ENCODE data around the gene ALDH1A1.

DNA sequence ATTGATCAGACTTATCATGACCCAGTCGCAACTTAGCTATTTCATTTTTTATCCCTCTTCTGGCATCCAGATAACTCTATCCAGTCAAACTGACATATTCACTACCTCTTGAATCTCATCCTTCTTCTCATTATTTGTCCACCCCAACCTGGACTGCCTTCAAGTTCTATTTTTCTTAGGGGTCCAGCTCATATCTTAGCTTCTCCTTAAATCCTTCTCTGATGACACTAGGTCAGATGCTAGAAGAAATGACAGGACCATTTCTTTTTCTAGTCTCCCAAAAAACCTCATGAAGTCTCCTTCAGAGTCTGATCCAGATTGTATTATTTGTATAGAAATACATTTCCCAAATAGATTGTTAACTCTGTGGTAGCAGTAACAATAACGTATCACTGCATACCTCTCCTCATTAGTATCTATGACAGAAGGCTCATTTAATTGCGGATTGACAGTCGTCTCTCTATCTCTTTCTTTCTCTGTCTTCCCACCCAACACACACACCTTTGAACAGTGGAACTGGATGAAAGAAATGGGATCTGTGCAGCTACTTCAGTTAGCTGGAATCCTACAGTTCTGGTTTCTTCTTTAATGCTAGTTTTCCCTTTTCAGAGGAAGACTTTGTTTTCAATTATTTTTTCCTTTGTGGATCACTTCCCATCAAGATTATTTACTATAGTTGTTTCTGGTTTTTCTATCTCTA, 33.5 kb downstream of the ALDH1A1 start:
- TF ChIP-seq ELF4 (CRISPR knock-in tag; IDR thresholded peaks at IDR 0.05; ENCODE audit: low read depth) (no peak), NFATC4 (CRISPR knock-in tag; IDR thresholded peaks at IDR 0.05) (no peak), NFYB (CRISPR knock-in tag; conservative IDR thresholded peaks at IDR 0.05; ENCODE audit: low read depth) (no peak), ESRRA (CRISPR knock-in tag; IDR thresholded peaks at IDR 0.05; ENCODE audit: borderline replicate concordance) (no peak), SP1 (CRISPR knock-in tag; conservative IDR thresholded peaks at IDR 0.05) (no peak), TEAD4 (CRISPR knock-in tag; IDR thresholded peaks at IDR 0.05) (no peak), GTF2I (CRISPR knock-in tag; conservative IDR thresholded peaks at IDR 0.05) (no peak), ZNF232 (CRISPR knock-in tag; IDR thresholded peaks at IDR 0.05) (no peak)
- TF ChIP-seq, protein P1, sequence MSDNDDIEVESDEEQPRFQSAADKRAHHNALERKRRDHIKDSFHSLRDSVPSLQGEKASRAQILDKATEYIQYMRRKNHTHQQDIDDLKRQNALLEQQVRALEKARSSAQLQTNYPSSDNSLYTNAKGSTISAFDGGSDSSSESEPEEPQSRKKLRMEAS (CRISPR knock-in tag; IDR thresholded peaks at IDR 0.05) = no peak
- TF ChIP-seq, protein P2, sequence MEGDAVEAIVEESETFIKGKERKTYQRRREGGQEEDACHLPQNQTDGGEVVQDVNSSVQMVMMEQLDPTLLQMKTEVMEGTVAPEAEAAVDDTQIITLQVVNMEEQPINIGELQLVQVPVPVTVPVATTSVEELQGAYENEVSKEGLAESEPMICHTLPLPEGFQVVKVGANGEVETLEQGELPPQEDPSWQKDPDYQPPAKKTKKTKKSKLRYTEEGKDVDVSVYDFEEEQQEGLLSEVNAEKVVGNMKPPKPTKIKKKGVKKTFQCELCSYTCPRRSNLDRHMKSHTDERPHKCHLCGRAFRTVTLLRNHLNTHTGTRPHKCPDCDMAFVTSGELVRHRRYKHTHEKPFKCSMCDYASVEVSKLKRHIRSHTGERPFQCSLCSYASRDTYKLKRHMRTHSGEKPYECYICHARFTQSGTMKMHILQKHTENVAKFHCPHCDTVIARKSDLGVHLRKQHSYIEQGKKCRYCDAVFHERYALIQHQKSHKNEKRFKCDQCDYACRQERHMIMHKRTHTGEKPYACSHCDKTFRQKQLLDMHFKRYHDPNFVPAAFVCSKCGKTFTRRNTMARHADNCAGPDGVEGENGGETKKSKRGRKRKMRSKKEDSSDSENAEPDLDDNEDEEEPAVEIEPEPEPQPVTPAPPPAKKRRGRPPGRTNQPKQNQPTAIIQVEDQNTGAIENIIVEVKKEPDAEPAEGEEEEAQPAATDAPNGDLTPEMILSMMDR (IDR thresholded peaks at IDR 0.05) = no peak
- TF ChIP-seq, protein P3, sequence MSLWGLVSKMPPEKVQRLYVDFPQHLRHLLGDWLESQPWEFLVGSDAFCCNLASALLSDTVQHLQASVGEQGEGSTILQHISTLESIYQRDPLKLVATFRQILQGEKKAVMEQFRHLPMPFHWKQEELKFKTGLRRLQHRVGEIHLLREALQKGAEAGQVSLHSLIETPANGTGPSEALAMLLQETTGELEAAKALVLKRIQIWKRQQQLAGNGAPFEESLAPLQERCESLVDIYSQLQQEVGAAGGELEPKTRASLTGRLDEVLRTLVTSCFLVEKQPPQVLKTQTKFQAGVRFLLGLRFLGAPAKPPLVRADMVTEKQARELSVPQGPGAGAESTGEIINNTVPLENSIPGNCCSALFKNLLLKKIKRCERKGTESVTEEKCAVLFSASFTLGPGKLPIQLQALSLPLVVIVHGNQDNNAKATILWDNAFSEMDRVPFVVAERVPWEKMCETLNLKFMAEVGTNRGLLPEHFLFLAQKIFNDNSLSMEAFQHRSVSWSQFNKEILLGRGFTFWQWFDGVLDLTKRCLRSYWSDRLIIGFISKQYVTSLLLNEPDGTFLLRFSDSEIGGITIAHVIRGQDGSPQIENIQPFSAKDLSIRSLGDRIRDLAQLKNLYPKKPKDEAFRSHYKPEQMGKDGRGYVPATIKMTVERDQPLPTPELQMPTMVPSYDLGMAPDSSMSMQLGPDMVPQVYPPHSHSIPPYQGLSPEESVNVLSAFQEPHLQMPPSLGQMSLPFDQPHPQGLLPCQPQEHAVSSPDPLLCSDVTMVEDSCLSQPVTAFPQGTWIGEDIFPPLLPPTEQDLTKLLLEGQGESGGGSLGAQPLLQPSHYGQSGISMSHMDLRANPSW (CRISPR knock-in tag; conservative IDR thresholded peaks at IDR 0.05; ENCODE audit: low read depth) = no peak
